Stimulated activated CD4-positive, alpha-beta T cell treated with anti-CD3 and anti-CD28 coated beads, Interleukin-15, amount 100 ng/mL, for 24 hours (primary cell): Measurements from ENCODE around the gene MAP4K1.
"Not testable (repeated sequence)": the region's sequence is repeated elsewhere in the genome, so short reads cannot be mapped to it uniquely, and the experiment has no call there.

Source experiments
- DNase-seq: peaks from one replicate; pipeline ENCODE4 v3.0.0-alpha.2; 2020

MAP4K1 gene

DNA sequence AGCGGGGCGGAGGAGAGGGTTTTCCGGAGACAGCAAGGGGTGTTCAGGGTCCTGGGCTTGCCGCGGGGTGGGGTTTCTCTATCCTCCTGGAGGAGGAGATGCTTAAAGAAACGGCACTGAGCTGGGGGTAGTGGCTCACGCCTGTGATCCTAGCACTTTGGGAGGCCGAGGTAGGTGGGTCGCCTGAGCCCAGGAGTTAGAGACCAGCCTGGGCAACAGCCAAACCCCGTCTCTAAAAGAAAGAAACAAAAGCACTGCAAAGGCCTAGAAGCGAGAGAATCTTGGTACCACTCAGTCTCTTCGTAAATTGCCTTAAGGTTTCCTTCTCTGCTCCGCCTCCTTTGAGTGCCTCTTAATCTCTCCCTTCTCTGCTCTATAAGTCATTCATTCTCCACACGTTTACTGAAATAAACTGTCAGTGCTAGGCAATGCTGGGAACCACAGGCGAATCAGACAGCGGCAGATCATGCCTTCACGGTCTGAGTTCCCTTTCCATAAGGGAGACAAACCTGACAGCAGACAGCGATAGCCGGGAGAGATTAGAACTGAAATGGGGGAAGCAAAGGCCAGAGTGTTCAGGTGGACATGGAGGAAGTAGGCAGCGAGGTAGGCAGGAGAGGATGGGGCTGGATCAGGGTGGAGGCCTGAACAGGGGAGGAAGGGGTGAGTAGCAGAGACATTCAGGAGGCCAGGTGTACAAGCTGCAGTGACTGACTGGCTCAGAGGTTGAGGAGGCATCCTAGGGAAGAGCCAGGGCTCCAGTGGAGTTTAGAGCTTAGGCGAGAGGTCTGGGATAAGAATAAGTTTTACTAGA is 1.8 kb upstream of the MAP4K1 start:
- no peak for DNase-seq

DNA sequence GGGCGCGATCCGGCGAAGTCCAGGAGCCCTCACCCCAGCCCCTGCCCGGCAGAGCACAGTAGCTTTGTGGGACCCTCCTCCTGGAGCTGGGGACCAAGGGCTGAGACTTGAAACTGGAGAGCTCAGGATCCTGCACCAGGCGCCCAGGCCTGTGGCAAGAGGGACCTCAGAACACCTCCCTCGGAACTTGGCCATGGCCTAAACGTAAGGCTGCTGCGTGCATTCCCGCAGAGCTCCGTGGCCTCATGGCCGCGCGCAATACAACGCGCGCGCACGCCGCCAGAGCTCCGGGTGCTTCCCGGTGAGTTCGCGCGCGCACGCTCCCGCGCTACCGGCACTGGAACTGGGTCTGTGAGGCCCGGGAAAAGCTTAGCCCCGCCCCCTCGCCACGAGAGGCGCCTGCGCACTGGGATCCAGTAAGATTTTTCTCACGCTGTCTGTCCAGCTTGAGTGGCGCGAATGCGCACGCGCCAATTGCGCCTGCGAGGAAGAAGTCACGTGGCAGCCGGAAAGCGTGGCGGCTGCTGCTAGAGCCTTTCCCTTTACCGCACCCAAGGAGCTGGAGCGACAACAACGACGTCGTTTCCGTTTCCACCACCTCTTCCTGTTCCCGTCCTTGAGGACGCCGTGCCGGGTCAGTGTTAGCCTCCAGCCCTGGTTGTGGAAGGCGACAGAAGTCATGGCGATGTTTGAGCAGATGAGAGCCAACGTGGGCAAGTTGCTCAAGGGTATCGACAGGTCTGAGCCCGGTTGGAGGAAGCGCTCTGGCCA is 1.0 kb upstream of the MAP4K1 start, which contains the start of gene EIF3K:
EIF3K (plus strand) TSS at position 599 of the 771 bp plus-strand sequence; CDS start at position 680, 81 bp downstream.
- peak; percentile 99 for DNase-seq

DNA sequence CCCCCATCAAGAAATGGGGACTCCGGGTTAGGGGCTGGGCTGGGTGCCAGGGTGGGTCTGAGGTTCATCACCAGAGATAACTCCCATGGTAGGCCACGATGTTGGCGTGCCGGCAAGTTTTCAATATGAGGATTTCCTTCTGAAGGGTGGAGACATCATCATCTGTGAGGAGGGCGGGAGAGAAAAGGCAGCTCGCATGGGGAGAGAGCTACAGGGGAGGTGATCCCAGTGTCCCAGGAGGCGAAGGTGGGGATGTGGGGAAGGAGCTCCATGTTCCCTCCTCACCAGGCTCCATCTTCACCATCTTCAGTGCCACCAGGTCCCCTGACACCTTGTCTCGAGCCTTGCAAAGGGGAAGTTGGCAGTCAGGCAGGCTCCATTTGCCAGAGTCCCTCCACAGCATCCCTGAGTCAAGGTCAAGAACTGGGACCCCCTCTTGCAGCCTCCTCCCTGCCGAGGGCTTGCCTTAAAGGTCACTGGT is 430 bp downstream of the MAP4K1 start:
- DNase-seq, result peak; percentile 49

DNA sequence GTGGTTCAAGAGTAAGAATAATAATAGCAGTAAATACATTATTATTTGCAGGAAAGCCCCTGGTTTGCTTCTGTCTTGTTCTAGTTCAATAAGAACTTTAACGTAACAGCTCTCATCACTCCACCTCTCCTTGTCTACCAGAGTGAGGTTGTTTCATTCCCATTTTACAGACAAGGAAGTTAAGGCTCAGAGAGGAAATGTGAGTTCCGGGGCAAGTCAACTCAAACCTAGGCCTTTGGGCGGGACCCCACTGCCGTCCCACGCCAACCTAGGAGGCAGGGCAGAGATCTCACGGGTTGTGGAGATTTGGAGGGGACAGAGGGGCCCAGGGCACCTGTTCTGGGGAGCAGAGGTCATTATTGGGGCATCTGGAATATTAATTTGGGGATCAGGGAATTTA is 1.5 kb downstream of the MAP4K1 start:
- no peak for DNase-seq

DNA sequence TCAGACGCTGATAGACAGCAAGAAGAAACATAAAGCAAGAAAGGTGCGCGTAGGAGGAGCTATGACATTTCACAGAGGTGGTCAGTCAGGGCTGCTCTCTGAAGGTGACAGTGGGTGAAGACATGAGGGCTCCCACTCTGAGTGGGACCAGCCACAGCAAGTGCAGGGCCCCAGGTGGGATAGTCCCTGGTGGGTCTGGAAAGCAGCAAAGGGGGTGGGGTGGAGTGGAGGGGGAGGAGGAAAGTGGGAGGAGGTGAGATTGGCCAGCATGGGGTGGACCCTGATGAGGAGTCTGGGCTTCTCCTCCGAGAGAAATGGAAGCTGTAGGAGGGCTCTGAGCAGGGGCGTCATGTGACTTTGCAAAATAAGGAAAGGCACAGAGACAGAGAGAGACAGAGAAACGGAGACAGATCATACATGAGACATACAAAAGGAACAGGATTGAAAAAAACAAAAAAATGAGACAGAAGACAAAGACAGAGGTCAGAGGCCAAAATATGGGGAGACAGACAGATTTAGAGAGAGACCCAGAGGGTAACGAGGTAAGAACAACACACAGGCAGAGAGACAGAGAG is 2.7 kb downstream of the MAP4K1 start:
- DNase-seq, result no peak

DNA sequence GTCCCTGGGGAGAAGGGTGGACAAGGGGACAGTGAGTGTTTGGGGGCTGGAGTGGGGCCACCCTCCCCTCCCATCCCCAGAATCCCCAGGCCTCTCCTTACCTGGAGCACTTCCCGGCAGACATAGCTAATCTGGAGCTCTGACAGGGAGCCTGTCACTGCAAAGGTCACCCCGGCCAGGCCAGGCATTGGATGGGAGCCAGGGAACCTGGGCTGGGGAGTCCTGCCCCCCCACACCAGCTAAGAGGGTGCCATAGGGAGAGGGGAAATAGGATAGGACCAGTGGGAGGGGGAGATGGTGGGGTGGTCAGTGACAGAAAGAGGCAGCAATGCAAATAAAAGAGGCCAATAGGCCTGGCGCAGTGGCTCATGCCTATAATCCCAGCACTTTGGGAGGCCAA is 3.5 kb downstream of the MAP4K1 start:
- DNase-seq, result no peak

DNA sequence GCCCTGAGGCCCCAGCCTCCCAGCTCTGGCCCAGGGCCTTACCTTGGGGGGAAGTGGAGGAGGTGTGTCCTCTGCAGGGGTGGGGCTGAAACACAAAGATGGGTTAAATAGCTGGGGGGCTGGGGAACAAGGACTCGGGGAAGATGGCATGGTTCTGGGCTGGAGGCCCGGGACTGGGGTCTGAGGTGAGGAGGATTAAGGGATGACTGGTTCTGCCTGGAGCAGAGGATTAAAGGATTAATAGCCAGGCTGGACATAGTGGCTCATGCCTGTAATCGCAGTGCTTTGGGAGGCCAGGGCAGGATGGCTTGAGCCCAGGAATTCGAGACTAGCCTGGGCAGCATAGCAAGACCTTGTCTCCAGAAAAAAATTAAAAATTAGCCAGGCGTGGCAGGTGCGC is 11.6 kb downstream of the MAP4K1 start:
- DNase-seq, result no peak

DNA sequence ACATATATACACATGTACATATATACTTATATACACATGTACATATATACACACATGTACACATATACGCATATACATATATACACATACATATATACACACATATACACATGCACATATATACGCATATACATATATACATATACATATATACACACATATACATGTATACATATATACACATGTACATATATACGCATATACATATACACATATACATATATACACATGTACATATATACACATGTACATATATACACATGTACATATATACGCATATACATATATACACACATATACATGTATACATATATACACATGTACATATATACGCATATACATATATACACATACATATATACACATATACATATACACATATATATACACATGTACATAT is 14.9 kb downstream of the MAP4K1 start:
- DNase-seq, result not testable (repeated sequence)

DNA sequence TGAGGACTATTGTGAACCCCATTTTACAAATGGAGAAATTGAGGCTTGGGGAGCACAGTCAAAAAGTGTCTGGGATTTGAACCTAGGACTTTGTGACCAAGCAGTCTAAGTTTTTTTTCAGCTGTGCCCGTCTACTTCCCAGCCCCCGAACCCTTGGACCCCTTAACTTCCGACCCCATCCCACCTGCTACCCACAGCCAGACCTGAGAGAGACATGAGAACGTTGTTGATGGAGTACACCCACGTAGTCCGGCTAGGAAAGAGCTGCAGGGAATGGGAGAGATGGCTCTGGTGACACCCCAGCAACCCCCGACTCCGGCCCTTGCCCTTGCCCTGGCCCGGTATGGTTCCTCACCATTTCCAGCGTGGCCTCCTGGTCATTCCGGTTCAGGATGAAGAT is 18.0 kb downstream of the MAP4K1 start:
- no peak for DNase-seq

DNA sequence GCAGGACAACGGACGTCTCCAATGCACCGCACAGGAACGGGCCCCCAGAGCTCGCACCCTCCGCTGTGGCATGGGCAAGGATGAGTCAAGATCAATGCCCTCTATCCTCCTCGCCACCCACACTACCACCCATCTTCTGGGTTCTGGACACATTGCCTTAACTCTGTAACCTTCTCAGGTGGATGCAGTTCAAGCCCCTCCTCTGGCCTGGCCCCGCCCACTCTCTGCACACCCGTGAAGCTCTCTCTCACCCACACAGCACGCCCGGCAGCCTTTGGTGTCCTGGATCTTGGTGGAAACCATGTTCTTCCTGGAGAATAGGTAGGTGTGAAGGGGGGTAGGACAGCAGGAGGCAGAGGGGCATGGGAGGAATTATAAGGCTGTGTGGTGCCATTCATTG is 20.7 kb downstream of the MAP4K1 start:
- no peak for DNase-seq

DNA sequence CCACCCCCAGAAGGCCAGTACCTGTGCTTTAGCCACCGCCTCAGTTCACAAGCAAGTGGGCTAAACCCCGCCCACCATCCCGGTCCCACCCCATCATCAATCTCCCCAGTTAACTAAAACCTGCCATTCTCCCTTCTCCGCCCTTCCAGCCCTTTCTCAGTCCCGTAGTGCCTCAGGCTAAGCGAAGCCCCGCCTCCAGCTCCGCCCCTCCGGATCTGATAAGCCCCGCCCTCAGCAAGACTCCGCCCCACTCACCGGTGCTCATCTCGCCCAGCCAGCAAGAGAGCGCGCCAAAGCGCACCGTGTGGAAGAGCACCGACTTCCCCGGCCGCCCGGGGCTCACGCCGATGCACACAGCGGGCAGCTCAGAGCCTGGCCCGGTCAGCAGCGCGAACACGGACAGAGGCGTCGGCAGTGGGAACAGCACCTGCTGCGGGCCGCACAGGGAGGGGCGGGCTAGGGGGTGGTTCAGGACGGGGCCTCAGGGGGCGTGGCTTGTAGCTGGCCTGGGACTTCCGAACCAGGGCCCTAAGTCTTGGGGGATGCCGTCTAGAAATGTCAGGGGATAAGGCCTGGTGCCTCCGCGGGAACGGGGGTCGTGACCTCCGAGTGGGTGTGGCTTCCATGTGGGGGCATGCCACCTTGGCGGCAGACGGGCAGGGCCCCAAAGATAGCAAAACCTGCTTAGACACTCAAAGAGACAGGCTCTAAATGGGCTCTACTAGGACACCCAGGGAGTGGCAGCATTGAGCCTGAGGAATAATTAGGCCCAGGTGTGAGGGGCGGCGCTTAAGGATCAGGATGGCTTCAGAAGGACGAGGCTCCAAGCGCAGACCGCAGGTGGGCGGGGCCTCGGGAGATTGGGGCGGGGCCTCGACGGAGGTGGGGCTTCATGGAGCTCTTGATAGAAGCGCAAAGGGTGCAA is 21.4 kb downstream of the MAP4K1 start:
- peak; percentile 56 for DNase-seq

DNA sequence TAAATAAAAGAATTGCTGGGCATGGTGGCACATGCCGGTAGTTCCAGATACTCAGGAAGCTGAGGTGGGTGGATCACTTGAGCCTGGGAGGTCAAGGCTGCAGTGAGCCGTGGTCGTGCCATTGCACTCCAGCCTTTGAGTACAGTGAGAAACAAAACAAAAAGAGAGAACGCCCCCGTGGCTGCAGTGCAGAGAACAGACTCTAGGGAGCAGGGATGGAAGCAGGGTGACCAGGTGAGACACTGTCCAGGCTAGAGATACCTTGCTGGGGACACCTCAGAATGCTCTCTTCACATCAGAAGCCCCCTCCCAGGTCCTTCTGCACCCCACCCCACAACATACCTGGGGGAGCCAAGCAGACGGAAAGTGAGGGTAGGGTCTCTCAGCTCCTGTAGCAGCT is 24.8 kb downstream of the MAP4K1 start:
- no peak for DNase-seq

DNA sequence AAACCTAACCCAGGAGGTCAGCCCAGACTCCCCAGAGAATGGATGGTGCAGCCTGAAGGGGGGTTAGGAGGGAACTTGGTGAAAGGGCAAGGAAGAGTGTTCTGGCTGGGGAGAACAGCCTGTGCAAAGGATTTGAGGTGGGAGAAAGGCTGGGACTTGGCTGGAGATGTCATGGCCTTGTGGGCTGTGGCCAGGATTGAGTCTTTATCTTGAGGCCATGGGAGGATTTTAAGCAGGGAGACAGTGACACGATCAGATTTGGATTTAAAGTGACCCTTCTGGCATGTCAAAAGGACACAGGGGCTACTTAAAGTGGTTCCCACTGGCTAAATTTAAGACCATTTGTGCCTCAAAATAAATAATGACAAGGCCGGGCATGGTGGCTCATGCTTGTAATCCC is 29.7 kb downstream of the MAP4K1 start:
- no peak for DNase-seq

DNA sequence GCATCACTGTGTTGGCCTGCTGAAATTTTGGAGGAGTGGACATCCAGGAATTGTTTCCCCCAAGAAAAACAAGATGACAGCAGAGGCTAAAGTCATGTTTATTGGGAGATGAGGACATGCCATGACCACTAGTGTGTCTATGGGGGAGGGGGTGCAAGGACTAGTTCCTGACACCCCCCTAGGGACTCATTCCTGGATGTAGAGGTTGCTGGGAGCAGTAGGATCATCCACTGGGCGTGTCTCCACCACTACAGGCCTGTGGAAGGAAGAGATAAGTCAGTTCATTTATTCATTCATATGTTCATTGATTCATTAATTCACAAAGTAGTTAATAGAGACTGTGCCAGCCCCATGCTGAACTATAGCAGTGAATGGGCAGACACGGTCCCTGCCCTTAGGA is 30.2 kb downstream of the MAP4K1 start:
- DNase-seq, result no peak

DNA sequence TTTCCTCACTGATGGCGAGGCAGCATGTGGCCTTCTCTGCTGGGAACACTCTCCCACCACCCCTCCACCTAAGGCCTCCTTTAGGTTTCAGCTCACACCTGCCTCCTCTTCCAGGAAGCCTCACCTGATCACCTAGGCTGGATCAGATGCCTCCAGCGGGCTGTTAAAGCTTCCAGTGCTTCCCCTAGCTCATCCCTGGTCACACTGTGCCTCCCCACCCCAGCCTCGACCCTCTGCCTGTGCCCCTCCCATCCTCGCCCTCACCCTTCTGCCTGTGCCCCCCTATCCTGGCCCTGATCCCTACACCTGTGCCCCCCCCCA is 33.8 kb downstream of the MAP4K1 start:
- no peak for DNase-seq

DNA sequence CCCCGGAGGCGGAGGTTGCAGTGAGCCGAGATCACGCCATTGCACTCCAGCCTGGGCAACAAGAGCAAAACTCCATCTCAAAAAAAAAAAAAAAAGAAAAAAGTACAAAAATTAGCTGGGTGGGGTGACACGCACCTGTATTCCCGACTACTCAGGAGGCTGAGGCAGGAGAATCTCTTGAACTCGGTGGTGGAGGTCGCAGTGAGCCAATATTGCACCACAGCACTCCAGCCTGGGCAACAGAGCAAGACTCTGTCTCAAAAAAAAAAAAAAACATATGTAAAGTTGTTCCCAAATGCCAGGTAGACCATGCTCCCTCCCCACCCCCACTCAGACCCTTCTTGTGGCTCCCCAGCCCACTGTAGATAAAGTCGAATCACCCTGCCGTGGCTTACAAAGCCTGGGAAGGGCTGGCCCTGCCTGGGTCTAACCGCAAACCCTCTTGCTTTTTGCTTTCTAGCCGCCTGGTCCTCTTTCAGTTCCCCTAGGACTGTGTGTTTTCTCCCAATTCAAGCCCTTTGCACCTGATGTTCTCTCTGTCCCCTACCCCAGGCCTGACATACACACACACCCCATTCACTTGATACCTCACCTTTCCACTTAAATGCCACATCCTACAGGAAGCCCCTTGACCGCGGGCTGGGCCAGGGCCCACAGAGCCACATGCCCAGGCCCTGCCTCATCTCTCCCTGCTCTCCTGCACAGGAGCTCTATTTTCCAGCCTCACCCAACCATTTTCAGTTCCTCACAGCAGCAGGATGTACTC is 34.4 kb downstream of the MAP4K1 start:
- no peak for DNase-seq

DNA sequence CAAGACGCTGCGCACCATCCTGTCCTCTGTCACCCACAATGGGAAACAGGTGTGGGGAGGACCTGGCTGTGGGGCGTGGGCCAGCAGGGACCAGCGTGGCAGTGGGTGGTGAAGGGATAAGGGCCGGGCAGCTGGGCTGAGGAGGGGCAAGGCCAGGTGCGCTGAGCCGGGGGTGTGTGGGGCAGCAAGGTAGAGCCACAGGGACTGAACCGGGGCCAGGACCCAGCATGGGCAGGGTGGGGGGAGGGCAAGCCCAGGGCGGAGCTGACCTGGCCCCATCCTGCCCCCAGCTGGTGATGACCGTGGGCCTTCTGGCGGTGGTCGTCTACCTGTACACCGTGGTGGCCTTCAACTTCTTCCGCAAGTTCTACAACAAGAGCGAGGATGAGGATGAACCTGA is 37.7 kb downstream of the MAP4K1 start:
- no peak for DNase-seq

DNA sequence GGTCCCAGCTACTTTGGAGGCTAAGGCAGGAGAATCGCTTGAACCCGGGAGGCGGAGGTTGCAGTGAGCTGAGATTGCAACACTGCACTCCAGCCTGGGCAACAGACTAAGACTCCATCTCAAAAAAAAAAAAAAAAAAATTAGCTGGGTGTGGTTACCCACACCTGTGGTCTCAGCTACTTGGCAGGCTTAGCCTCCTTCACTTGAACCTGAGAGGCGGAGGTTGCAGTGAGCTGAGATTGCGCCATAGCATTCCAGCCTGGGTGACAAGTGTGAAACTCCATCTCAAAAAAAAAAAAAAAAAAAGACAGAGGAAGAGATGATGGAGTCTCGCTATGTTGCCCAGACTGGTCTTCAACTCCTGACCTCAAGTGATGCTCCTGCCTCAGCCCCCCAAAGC is 38.4 kb downstream of the MAP4K1 start:
- not testable (repeated sequence) for DNase-seq

DNA sequence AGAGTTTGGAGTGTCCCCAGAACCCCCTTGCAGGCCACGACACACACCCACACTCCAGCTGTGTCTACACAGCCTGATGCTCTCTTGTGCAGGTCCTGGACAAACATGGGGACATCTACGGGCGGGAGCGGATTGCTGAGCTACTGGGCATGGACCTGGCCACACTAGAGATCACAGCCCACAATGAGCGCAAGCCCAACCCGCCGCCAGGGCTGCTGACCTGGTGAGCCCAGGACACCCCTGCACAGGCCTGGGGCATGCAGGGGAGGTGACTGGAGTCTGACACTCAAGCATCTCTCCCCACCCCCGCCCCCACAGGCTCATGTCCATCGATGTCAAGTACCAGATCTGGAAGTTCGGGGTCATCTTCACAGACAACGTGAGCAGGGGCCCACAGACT is 39.9 kb downstream of the MAP4K1 start:
- no peak for DNase-seq

DNA sequence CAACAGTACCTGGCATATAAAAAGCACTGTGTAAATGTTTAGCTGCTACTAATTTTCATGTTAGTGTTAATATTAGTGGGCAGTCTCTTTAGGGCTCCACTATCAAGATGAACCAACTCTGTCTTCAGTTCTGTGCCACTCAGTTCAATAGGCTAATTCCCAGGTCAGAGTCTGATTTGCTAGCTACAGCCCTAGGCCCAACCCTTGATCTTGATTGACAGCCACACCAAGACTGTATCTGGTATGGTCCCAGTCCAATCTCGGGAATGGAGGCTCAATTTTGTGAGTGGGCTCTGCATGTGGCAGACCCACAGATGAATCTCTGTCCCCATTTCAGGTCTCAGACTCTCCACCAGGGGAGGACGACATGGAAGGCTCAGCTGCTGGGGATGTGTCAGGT is 46.1 kb downstream of the MAP4K1 start:
- DNase-seq, result no peak

DNA sequence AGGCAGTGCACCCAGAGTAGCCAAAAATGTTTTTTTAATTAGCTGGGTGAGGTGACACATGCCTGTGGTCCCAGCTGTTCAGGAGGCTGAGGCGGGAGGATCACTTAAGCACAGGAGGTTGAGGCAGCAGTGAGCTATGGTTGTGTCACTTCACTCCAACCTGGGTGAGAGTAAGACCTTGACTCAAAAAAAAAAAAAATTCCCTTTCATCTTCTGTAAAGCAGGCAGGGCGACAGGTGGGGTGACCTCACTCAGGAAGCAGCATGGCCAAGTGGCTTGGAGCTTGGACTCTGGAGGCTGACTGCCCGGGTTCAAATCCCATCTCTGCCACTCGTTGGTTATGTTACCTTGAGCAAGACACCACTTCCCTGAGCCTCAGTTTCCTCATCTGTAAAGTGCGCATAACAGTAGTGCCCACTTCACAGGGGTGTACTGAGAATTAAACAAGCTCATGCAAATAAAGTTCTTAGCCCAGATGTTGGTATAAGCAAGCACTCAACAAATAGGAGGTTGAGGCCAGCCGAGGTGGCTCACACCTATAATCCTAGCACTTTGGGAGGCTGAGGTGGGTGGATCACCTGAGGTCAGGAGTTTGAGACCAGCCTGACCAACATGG is 48.3 kb downstream of the MAP4K1 start:
- DNase-seq, result no peak

DNA sequence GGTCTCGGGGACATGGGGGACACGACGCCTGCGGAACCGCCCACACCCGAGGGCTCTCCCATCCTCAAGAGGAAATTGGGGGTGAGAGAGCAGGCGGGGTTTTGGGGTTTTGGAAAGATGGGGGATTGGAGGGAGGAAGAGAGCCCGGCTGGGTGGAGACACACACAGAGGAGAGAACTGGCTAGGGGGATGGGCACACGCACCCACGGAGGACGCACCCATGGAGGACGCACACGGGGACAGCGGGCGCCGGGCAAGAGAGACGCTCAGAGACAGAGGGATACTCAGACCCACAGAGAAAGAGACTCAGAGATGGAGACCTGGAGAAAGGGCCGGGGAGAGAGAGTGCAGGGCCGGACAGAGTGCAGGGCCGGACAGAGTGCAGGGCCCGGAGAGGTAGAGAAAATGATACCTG is 52.1 kb downstream of the MAP4K1 start:
- no peak for DNase-seq
